ENCODE measurements around the gene KCNE2.

Gene KCNE2

DNA sequence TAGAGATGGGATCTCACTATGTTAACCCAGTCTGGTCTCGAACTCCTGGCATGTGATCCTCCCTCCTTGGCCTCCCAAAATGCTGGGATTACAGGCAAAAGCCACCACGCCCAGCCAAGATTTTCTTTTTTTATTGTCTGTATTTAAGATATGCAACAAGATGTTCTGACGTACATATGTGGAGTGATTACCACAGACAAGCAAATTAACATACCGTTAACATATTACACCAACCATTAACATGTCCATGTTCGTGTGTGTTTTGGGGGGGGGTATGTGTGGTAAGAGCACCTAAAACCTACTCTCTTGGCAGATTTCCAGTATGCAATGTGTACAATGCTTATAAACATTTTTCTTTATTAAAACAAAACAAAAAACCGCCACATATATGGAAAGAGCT lies 10.6 kb upstream of the KCNE2 start:
- Histone ChIP-seq H3K27ac (ENCODE audit: low read length) (no peak overlapping the region), H3K4me3 (ENCODE audit: low read depth in 1 of 2, low read length in 2 of 2) (no peak overlapping the region), H3K9me3 (ENCODE audit: control insufficient read depth in 1 of 2, low read length in 2 of 2) (no peaks in the 10 kb centered on the region), H3K36me3 (ENCODE audit: control insufficient read depth in 1 of 2, insufficient read depth in 2 of 2, low read length in 2 of 2) (no peaks in the 10 kb centered on the region), H3K4me1 (ENCODE audit: control insufficient read depth in 1 of 2, insufficient read depth in 2 of 2, low read length in 2 of 2) (peaks cover 0 to 3% of the 10 kb centered on the region in 2 donors), H3K27me3 (ENCODE audit: low read depth, low read length) (no peaks in the 10 kb centered on the region)

DNA sequence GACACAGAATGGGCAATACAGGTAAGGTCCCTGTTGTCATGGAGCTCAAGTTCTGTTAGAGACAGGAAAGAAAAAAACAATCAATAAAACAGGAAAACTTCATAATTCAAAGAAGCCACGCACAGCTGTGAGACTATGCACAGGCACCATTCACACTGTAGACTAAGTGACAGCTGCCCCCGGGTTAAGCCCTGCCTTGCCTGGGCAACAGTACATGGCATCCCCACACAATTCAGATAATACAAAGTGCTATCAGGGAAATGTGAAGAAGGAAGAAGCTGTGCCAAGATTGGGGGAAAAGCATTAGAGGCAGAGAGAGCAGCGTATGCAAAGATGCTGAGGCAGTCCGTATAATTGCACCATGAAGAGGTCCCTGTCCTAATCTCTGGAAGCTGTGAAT lies 9.0 kb upstream of the KCNE2 start:
- no peaks in the 10 kb centered on the region for H3K27me3 ChIP-seq (ENCODE audit: low read depth, low read length)
- H3K4me1 ChIP-seq (ENCODE audit: control insufficient read depth in 1 of 2, insufficient read depth in 2 of 2, low read length in 2 of 2): peaks cover 0 to 3% of the 10 kb centered on the region in 2 donors
- H3K36me3 ChIP-seq (ENCODE audit: control insufficient read depth in 1 of 2, insufficient read depth in 2 of 2, low read length in 2 of 2): no peaks in the 10 kb centered on the region
- no peak overlapping the region for H3K4me3 ChIP-seq (ENCODE audit: low read depth in 1 of 2, low read length in 2 of 2)
- no peak overlapping the region for H3K27ac ChIP-seq (ENCODE audit: low read length)
- H3K9me3 ChIP-seq (ENCODE audit: control insufficient read depth in 1 of 2, low read length in 2 of 2): no peaks in the 10 kb centered on the region

DNA sequence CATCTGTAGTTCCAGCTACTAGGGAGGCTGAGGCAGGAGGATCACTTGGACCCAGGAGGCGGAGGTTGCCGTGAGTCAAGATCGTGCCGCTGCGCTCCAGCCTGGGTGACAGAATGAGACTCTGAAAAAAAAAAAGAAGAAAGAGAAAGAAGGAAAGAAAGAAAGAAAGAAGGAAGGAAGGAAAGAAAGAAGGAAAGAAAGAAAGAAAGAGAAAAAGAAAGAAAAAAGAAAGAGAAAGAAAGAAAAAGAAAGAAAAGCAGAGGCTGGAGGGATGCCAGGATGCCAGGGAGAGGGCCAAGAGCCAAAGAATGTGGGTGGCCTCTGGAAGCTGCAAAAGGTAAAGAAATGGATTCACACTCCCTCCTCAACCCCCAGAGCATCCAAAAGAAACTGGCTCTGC lies 8.2 kb upstream of the KCNE2 start:
- no peaks in the 10 kb centered on the region for H3K9me3 ChIP-seq (ENCODE audit: control insufficient read depth in 1 of 2, low read length in 2 of 2)
- no peak overlapping the region for H3K27ac ChIP-seq (ENCODE audit: low read length)
- no peaks in the 10 kb centered on the region for H3K36me3 ChIP-seq (ENCODE audit: control insufficient read depth in 1 of 2, insufficient read depth in 2 of 2, low read length in 2 of 2)
- no peaks in the 10 kb centered on the region for H3K27me3 ChIP-seq (ENCODE audit: low read depth, low read length)
- no peak overlapping the region for H3K4me3 ChIP-seq (ENCODE audit: low read depth in 1 of 2, low read length in 2 of 2)
- H3K4me1 ChIP-seq (ENCODE audit: control insufficient read depth in 1 of 2, insufficient read depth in 2 of 2, low read length in 2 of 2): peaks cover 0 to 3% of the 10 kb centered on the region in 2 donors

DNA sequence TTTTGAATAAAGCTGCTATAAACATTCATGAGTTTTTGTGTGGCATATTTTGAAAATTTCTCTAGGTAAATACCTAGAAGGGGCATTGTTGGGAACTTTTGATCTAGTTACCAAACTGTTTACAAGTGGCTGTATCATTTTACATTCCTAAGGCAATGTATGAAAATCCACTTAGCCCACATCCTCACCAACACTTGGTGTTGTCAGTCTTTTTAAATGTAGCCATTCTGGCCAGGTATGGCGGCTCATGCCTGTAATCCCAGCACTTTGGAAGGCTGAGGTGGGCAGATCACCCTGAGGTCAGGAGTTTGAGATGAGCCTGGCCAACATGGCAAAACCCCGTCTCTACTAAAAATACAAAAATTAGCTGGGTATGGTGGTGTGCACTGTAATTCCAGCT lies 5.9 kb upstream of the KCNE2 start:
- Histone ChIP-seq H3K9me3 (ENCODE audit: control insufficient read depth in 1 of 2, low read length in 2 of 2) (no peaks in the 10 kb centered on the region), H3K27ac (ENCODE audit: low read length) (no peak overlapping the region), H3K27me3 (ENCODE audit: low read depth, low read length) (no peaks in the 10 kb centered on the region), H3K4me1 (ENCODE audit: control insufficient read depth in 1 of 2, insufficient read depth in 2 of 2, low read length in 2 of 2) (no peaks in the 10 kb centered on the region), H3K4me3 (ENCODE audit: low read depth in 1 of 2, low read length in 2 of 2) (no peak overlapping the region), H3K36me3 (ENCODE audit: control insufficient read depth in 1 of 2, insufficient read depth in 2 of 2, low read length in 2 of 2) (no peaks in the 10 kb centered on the region)

DNA sequence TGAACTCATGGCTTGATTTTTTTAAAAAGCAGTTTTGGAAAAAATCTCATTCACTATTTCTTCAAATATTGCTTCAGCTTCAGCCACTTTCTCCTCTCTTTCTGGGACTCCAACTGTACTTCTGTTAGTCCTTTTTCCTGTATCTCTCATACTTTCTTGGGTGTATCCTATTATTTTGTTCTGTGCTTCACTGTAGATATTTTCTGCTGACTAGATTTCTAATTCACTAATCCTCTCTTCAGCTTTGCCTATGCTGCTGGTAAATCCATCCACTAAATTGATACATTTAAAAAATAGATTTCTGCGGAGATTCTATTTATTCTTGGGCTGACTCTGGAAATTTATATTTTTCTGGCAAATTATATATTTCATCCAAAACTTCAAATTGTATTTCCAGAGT lies 4.9 kb upstream of the KCNE2 start:
- no peaks in the 10 kb centered on the region for H3K4me1 ChIP-seq (ENCODE audit: control insufficient read depth in 1 of 2, insufficient read depth in 2 of 2, low read length in 2 of 2)

DNA sequence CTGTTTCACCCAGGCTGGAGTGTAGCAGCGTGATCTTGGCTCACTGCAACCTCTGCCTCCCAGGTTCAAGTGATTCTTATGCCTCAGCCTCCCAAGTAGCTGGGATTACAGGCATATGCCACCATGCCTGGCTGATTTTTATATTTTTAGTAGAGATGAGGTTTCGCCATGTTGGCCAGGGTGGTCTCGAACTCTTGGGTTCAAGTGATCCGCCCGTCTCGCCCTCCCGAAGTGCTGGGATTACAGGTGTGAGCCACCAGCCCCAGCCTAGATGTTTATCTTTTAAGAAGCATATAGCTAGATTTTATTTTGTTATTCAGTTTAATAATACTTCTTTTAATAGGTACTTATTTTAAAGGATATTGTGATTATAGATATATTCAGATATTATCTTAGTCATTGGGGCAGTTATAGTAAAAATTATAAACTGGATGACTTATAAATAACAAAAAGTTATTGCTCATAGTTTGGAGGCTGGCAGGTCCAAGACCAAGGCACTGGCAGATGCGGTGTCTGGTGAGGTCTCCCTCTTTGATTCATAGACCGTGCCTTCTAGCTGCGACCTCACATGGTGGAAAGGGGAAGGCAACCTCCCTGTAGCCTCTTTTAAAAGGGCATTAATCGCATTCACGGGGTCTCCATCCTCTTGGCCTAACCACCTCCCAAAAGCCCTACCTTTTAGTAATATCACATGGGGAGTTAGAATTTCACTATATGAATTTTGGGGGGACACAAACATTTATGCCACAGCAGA lies 3.1 kb upstream of the KCNE2 start:
- Histone ChIP-seq H3K4me3 (ENCODE audit: low read depth in 1 of 2, low read length in 2 of 2) (no peak overlapping the region), H3K27me3 (ENCODE audit: low read depth, low read length) (no peaks in the 10 kb centered on the region), H3K9me3 (ENCODE audit: control insufficient read depth in 1 of 2, low read length in 2 of 2) (no peaks in the 10 kb centered on the region), H3K36me3 (ENCODE audit: control insufficient read depth in 1 of 2, insufficient read depth in 2 of 2, low read length in 2 of 2) (no peaks in the 10 kb centered on the region), H3K4me1 (ENCODE audit: control insufficient read depth in 1 of 2, insufficient read depth in 2 of 2, low read length in 2 of 2) (no peaks in the 10 kb centered on the region), H3K27ac (ENCODE audit: low read length) (no peak overlapping the region)

More for the DNA sequence above, 4.9 kb upstream of the KCNE2 start:
- Histone ChIP-seq H3K27ac (ENCODE audit: low read length) (no peak overlapping the region), H3K36me3 (ENCODE audit: control insufficient read depth in 1 of 2, insufficient read depth in 2 of 2, low read length in 2 of 2) (no peaks in the 10 kb centered on the region), H3K27me3 (ENCODE audit: low read depth, low read length) (no peaks in the 10 kb centered on the region), H3K9me3 (ENCODE audit: control insufficient read depth in 1 of 2, low read length in 2 of 2) (no peaks in the 10 kb centered on the region), H3K4me3 (ENCODE audit: low read depth in 1 of 2, low read length in 2 of 2) (no peak overlapping the region)

DNA sequence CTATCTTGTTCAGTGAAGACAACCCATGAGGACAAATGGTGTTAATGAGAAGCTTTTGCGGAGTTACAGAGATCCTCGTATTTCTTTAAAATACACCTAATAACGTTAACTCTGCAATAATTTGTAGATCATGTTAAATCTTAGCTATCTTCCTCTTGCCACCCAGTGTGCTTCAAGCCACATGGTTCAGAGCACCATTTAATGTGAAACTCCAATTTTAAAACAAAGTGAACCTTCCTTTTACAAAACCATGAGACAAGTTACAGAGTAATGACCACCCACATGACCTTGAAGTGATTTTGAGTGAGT lies 1.7 kb upstream of the KCNE2 start:
- no peaks in the 10 kb centered on the region for H3K27me3 ChIP-seq (ENCODE audit: low read depth, low read length)
- no peaks in the 10 kb centered on the region for H3K9me3 ChIP-seq (ENCODE audit: control insufficient read depth in 1 of 2, low read length in 2 of 2)
- no peaks in the 10 kb centered on the region for H3K4me1 ChIP-seq (ENCODE audit: control insufficient read depth in 1 of 2, insufficient read depth in 2 of 2, low read length in 2 of 2)
- no peak overlapping the region for H3K4me3 ChIP-seq (ENCODE audit: low read depth in 1 of 2, low read length in 2 of 2)
- H3K27ac ChIP-seq (ENCODE audit: low read length): no peak overlapping the region
- H3K36me3 ChIP-seq (ENCODE audit: control insufficient read depth in 1 of 2, insufficient read depth in 2 of 2, low read length in 2 of 2): no peaks in the 10 kb centered on the region

DNA sequence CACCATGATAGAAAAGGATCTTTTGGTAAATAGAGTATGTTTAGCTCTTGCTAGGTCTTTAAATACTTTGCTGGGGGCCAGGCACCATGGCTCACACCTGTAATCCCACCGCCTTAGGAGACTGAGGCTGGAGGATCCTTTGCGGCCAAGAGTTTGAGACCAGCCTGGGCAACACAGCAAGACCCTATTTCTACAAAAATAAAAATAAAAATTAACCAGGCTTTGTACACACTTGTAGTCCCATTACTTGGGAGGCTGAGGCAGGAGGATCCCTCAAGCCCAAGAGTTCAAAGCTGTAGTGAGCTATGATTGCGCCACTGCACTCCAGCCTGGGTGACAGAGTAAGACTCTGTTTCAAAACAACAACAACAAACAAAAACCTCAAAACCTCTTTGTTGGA lies 1.1 kb upstream of the KCNE2 start:
- Histone ChIP-seq H3K4me3 (ENCODE audit: low read depth in 1 of 2, low read length in 2 of 2) (no peak overlapping the region), H3K4me1 (ENCODE audit: control insufficient read depth in 1 of 2, insufficient read depth in 2 of 2, low read length in 2 of 2) (no peaks in the 10 kb centered on the region), H3K9me3 (ENCODE audit: control insufficient read depth in 1 of 2, low read length in 2 of 2) (no peaks in the 10 kb centered on the region), H3K27me3 (ENCODE audit: low read depth, low read length) (no peaks in the 10 kb centered on the region), H3K27ac (ENCODE audit: low read length) (no peak overlapping the region), H3K36me3 (ENCODE audit: control insufficient read depth in 1 of 2, insufficient read depth in 2 of 2, low read length in 2 of 2) (no peaks in the 10 kb centered on the region)

DNA sequence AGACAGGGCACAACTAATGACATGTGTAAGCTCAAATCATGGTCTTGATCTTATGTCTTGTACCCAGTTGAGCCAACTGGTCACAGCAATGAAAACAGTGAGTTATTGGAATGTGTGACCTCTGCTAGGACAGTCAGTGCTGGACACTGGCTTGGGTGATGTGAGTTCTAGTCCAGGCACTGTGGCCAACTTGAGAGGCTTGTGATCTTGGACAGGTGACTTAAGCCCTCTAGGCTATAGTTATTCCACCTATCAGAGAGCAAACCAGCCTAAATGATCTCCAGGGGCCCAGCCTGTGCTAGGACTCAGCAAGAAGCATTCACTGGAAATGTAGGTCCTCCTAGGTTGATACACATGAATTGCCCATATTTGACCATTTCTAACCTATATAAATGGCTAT lies 1.1 kb downstream of the KCNE2 start:
- Histone ChIP-seq H3K9me3 (ENCODE audit: control insufficient read depth in 1 of 2, low read length in 2 of 2) (no peaks in the 10 kb centered on the region), H3K4me3 (ENCODE audit: low read depth in 1 of 2, low read length in 2 of 2) (no peak overlapping the region), H3K36me3 (ENCODE audit: control insufficient read depth in 1 of 2, insufficient read depth in 2 of 2, low read length in 2 of 2) (no peaks in the 10 kb centered on the region), H3K27me3 (ENCODE audit: low read depth, low read length) (no peaks in the 10 kb centered on the region), H3K27ac (ENCODE audit: low read length) (no peak overlapping the region), H3K4me1 (ENCODE audit: control insufficient read depth in 1 of 2, insufficient read depth in 2 of 2, low read length in 2 of 2) (no peaks in the 10 kb centered on the region)

DNA sequence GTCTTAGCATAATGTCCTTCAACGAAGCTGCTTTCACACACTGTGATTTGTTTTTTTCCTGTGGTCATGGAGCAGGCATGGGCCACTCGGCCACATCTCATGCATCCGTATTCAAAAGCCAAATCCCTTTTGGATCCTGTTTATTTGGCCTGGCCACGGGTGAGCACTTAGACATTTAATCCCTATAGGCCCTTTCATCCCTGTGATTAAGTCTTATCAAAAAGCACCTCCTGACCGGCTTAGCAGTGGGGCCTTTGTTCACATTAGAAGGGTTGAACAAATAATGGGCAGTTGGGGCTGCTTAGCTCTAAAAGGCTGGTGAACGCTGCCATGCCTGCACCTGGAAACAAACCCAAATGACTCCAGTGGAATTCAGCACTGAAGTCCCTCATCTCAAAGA lies 2.0 kb downstream of the KCNE2 start:
- H3K9me3 ChIP-seq (ENCODE audit: control insufficient read depth in 1 of 2, low read length in 2 of 2): no peaks in the 10 kb centered on the region
- no peak overlapping the region for H3K27ac ChIP-seq (ENCODE audit: low read length)
- no peaks in the 10 kb centered on the region for H3K36me3 ChIP-seq (ENCODE audit: control insufficient read depth in 1 of 2, insufficient read depth in 2 of 2, low read length in 2 of 2)
- H3K4me1 ChIP-seq (ENCODE audit: control insufficient read depth in 1 of 2, insufficient read depth in 2 of 2, low read length in 2 of 2): no peaks in the 10 kb centered on the region
- H3K4me3 ChIP-seq (ENCODE audit: low read depth in 1 of 2, low read length in 2 of 2): no peak overlapping the region
- no peaks in the 10 kb centered on the region for H3K27me3 ChIP-seq (ENCODE audit: low read depth, low read length)

DNA sequence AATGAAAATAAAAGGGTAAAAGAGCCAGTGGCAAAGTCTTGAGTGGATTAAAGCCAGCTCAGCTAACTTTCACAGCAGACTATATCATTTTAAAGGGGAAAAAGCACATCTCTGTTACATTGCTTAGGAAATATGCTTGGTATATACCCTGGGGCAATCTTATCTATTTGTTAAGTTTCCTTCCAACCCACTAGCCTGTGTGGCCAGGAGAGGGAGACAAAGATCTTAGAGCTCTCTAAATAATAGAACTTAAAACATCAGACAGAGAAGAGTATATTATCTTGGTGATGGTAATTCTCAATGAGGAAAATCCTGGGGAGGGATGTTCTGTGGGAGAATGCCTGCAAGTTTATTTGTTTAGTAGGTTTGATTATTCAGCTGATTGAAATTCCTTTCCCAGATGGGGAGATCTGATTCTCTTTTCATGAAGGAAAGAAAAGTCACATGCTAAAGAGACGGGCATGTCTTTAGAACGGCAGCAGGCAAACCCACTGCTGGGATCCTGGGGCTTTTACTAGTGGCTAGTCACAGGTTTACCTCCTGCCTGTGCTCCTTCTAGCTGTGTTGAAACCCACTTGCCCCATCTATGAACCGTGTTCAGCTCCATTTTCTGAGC lies 3.6 kb downstream of the KCNE2 start:
- Histone ChIP-seq H3K9me3 (ENCODE audit: control insufficient read depth in 1 of 2, low read length in 2 of 2) (no peaks in the 10 kb centered on the region), H3K36me3 (ENCODE audit: control insufficient read depth in 1 of 2, insufficient read depth in 2 of 2, low read length in 2 of 2) (no peaks in the 10 kb centered on the region), H3K4me3 (ENCODE audit: low read depth in 1 of 2, low read length in 2 of 2) (no peak overlapping the region), H3K27me3 (ENCODE audit: low read depth, low read length) (no peaks in the 10 kb centered on the region), H3K4me1 (ENCODE audit: control insufficient read depth in 1 of 2, insufficient read depth in 2 of 2, low read length in 2 of 2) (no peaks in the 10 kb centered on the region), H3K27ac (ENCODE audit: low read length) (no peak overlapping the region)

DNA sequence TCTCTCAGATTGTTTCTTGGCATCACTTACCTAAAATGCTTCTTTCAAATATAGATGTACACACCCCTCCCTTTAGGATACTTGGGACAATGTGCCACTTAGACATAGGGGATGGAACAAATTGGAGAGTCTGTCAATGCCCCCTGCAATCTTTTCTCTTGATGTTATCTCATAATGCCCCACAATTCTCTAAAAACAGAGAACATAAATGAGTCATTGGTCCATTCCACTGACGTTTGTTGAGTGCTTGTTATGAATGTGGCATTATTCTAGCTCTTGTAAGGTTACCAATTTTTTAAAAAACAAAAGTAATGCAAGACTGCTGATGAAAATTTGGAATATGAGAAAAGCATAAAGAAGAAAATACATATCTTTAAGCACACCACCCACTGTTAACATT lies 5.9 kb downstream of the KCNE2 start:
- H3K4me3 ChIP-seq (ENCODE audit: low read depth in 1 of 2, low read length in 2 of 2): no peak overlapping the region

More for the DNA sequence above, 5.9 kb downstream of the KCNE2 start:
- H3K36me3 ChIP-seq (ENCODE audit: control insufficient read depth in 1 of 2, insufficient read depth in 2 of 2, low read length in 2 of 2): no peaks in the 10 kb centered on the region
- no peaks in the 10 kb centered on the region for H3K4me1 ChIP-seq (ENCODE audit: control insufficient read depth in 1 of 2, insufficient read depth in 2 of 2, low read length in 2 of 2)
- no peak overlapping the region for H3K27ac ChIP-seq (ENCODE audit: low read length)
- no peaks in the 10 kb centered on the region for H3K27me3 ChIP-seq (ENCODE audit: low read depth, low read length)
- no peaks in the 10 kb centered on the region for H3K9me3 ChIP-seq (ENCODE audit: control insufficient read depth in 1 of 2, low read length in 2 of 2)
